H9 (cell line): ENCODE results near the gene STARD9. TPM values are rescaled to one million over a fixed set of nuclear protein-coding genes. Genes with fewer than 3 reads are reported as not detected.

Experiments used
- DNase-seq: peaks from one replicate; pipeline ENCODE4 v3.0.0-alpha.2; 2017
- H2AFZ ChIP-seq: one replicate; pipeline ENCODE4 v1.6.1; 2013; ENCODE audit warnings: mild to moderate bottlenecking, low read length, control low read depth, moderate library complexity
- H2AK5ac ChIP-seq: 2 replicates; pipeline ENCODE4 v1.6.1; 2013; ENCODE audit warnings: low read length, control low read depth, mixed read lengths; ENCODE audit not compliant: insufficient read length
- H2BK120ac ChIP-seq: one replicate; pipeline ENCODE4 v1.6.1; 2013; ENCODE audit warnings: low read depth, mild to moderate bottlenecking, low read length, control low read depth, inconsistent platforms; ENCODE audit not compliant: poor library complexity, severe bottlenecking
- H2BK12ac ChIP-seq: 2 replicates; pipeline ENCODE4 v1.6.1; 2013; ENCODE audit warnings: low read length, control low read depth, mixed read lengths, low read depth; ENCODE audit not compliant: insufficient read length
- H2BK15ac ChIP-seq: 2 replicates; pipeline ENCODE4 v1.6.1; 2013; ENCODE audit warnings: low read depth, low read length, control low read depth
- H2BK20ac ChIP-seq: one replicate; pipeline ENCODE4 v1.6.1; 2013; ENCODE audit warnings: low read depth, mild to moderate bottlenecking, low read length, control low read depth, inconsistent platforms; ENCODE audit not compliant: poor library complexity, severe bottlenecking
- H2BK5ac ChIP-seq: 2 replicates; pipeline ENCODE4 v1.6.1; 2013; ENCODE audit warnings: low read length, control low read depth, mixed read lengths; ENCODE audit not compliant: insufficient read length
- H3K14ac ChIP-seq: 2 replicates; pipeline ENCODE4 v1.6.1; 2013; ENCODE audit warnings: low read length, control low read depth; ENCODE audit not compliant: insufficient read depth
- H3K18ac ChIP-seq: 2 replicates; pipeline ENCODE4 v1.6.1; 2013; ENCODE audit warnings: low read depth, mild to moderate bottlenecking, mixed read lengths, low read length, control low read depth; ENCODE audit not compliant: insufficient read length
- H3K23ac ChIP-seq: 2 replicates; pipeline ENCODE4 v1.6.1; 2013; ENCODE audit warnings: low read length, control low read depth, mixed read lengths, low read depth; ENCODE audit not compliant: insufficient read length
- H3K23me2 ChIP-seq: 2 replicates; pipeline ENCODE4 v1.6.1; 2013; ENCODE audit warnings: low read depth, mild to moderate bottlenecking, mixed read lengths, low read length, control low read depth; ENCODE audit not compliant: insufficient read length, poor library complexity, severe bottlenecking
- H3K27ac ChIP-seq: 2 replicates; pipeline ENCODE4 v1.5.1; 2013; ENCODE audit warnings: low read length, control low read depth, mixed read lengths, low read depth; ENCODE audit not compliant: insufficient read length
- H3K27me3 ChIP-seq: 2 replicates; pipeline ENCODE4 v1.6.1; 2013; ENCODE audit warnings: low read length, control low read depth, inconsistent platforms; ENCODE audit not compliant: insufficient read depth
- H3K4ac ChIP-seq: 2 replicates; pipeline ENCODE4 v1.6.1; 2013; ENCODE audit warnings: low read depth, mild to moderate bottlenecking, control low read depth, inconsistent platforms, low read length, moderate library complexity
- H3K4me1 ChIP-seq: 2 replicates; pipeline ENCODE4 v1.6.1; 2013; ENCODE audit warnings: low read length, control low read depth, inconsistent platforms; ENCODE audit not compliant: insufficient read depth
- H3K4me2 ChIP-seq: 2 replicates; pipeline ENCODE4 v1.6.1; 2013; ENCODE audit warnings: low read length, control low read depth, mixed read lengths; ENCODE audit not compliant: insufficient read length, insufficient read depth
- H3K56ac ChIP-seq: 2 replicates; pipeline ENCODE4 v1.6.1; 2013; ENCODE audit warnings: low read depth, mild to moderate bottlenecking, mixed read lengths, low read length, control low read depth; ENCODE audit not compliant: insufficient read length
- H3K79me1 ChIP-seq: 2 replicates; pipeline ENCODE4 v1.6.1; 2013; ENCODE audit warnings: low read depth, mild to moderate bottlenecking, moderate library complexity, low read length, control low read depth, inconsistent platforms; ENCODE audit not compliant: insufficient read depth, poor library complexity, severe bottlenecking
- H3K79me2 ChIP-seq: 2 replicates; pipeline ENCODE4 v1.6.1; 2013; ENCODE audit warnings: low read length, control low read depth, inconsistent platforms; ENCODE audit not compliant: insufficient read depth
- H3K9ac ChIP-seq: 2 replicates; pipeline ENCODE4 v1.6.1; 2013; ENCODE audit warnings: low read length, control low read depth, mixed read lengths; ENCODE audit not compliant: insufficient read length; ENCODE audit errors: extremely low read depth
- H3K9me3 ChIP-seq: one replicate; pipeline ENCODE4 v1.6.1; 2013; ENCODE audit warnings: low read depth, low read length, inconsistent platforms; ENCODE audit not compliant: control insufficient read depth
- H3T11ph ChIP-seq: one replicate; pipeline ENCODE4 v1.6.1; 2013; ENCODE audit warnings: mild to moderate bottlenecking, low read length, control low read depth, inconsistent platforms
- H4K20me1 ChIP-seq: one replicate; pipeline ENCODE4 v1.6.1; 2013; ENCODE audit not compliant: control insufficient read depth, insufficient read length, insufficient read depth
- H4K5ac ChIP-seq: 2 replicates; pipeline ENCODE4 v1.6.1; 2013; ENCODE audit warnings: low read depth, mild to moderate bottlenecking, mixed read lengths, low read length, control low read depth; ENCODE audit not compliant: insufficient read length
- H4K8ac ChIP-seq: replicated peaks from 2 replicates; pipeline ENCODE4 v1.6.1; 2013; ENCODE audit warnings: low read length, control low read depth, mixed read lengths, low read depth; ENCODE audit not compliant: insufficient read length
- H4K91ac ChIP-seq: 2 replicates; pipeline ENCODE4 v1.6.1; 2013; ENCODE audit warnings: low read depth, mild to moderate bottlenecking, moderate library complexity, mixed read lengths, low read length, control low read depth; ENCODE audit not compliant: insufficient read length
- H3K27ac Mint-ChIP-seq, 3 experiments: 2 replicates in 2 of 3; 3 replicates in 1 of 3; pipeline ENCODE4 v1.8.0; 2020 to 2021; ENCODE audit warnings: mixed read lengths in 3 of 3, mild to moderate bottlenecking in 1 of 3, moderate library complexity in 1 of 3
- H3K27me3 Mint-ChIP-seq: 2 replicates; pipeline ENCODE4 v1.8.0; 2021; ENCODE audit warnings: low read depth, mild to moderate bottlenecking, moderate library complexity, mixed read lengths
- H3K36me3 Mint-ChIP-seq, 3 experiments: 2 replicates in 2 of 3; 3 replicates in 1 of 3; pipeline ENCODE4 v1.8.0; 2020 to 2021; ENCODE audit warnings: low read depth in 3 of 3, mixed read lengths in 3 of 3; ENCODE audit not compliant: insufficient read depth in 1 of 3
- H3K4me1 Mint-ChIP-seq, 2 experiments: 2 replicates each; pipeline ENCODE4 v1.8.0; 2020; ENCODE audit warnings: mixed read lengths in 2 of 2
- H3K4me3 Mint-ChIP-seq, 2 experiments: 2 replicates in 1 of 2; 3 replicates in 1 of 2; pipeline ENCODE4 v1.8.0; 2020 to 2021; ENCODE audit warnings: mild to moderate bottlenecking in 2 of 2, mixed read lengths in 2 of 2, moderate library complexity in 1 of 2
- H3K9me3 Mint-ChIP-seq, 2 experiments: 2 replicates in 1 of 2; 3 replicates in 1 of 2; pipeline ENCODE4 v1.8.0; 2020; ENCODE audit warnings: mild to moderate bottlenecking in 2 of 2, mixed read lengths in 2 of 2, moderate library complexity in 1 of 2
- WGBS: extraction: QIAGEN DNeasy Blood & Tissue Kit; methylation state at CpG from one replicate; pipeline ENCODE4 v1.1.7; 2013; ENCODE audit warnings: missing lambda C conversion rate, low lambda C conversion rate, mixed read lengths; ENCODE audit not compliant: insufficient read length; ENCODE audit errors: extremely low coverage; 5-methylcytosine and 5-hydroxymethylcytosine counted together
- total RNA-seq: library from RNA; stranded (reverse); gene quantifications from 2 replicates; pipeline ENCODE4 v1.2.1, GENCODE V29; 2021
- TF ChIP-seq, protein P1 (sequence below): fragments of 200-600 bp; sonication (generic); conservative IDR thresholded peaks from 3 replicates; pipeline ENCODE4 v1.8.0; 2021; ENCODE audit warnings: antibody characterized with exemption, mild to moderate bottlenecking

The STARD9 gene
- total RNA-seq, 1 experiment from 2014 or later = 6.9 TPM

DNA sequence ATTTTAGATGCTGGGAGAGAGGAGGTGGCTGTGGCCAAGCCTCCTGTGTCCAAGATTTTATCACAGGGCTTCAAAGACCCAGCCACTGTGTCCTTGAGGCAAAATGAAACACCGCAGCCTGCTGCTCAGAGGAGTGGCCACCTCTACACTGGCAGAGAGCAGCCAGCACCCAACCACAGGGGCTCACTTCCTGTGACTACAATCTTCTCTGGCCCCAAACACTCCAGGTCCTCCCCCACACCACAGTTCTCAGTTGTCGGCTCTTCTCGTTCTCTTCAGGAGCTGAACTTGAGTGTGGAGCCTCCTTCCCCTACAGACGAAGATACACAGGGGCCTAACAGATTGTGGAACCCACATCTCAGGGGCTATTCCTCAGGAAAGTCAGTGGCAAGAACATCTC is 115.9 kb downstream of the STARD9 start:
- Histone ChIP-seq H3K18ac (no peak overlapping the region), H3K27ac (no peak overlapping the region), H3K79me1 (no peaks in the 10 kb centered on the region), H2BK5ac (no peak overlapping the region), H3K14ac (no peak overlapping the region), H3K4ac (no peak overlapping the region), H2BK12ac (no peak overlapping the region), H3K27me3 (no peaks in the 10 kb centered on the region), H2BK20ac (no peak overlapping the region), H4K8ac (no peak overlapping the region), H3K79me2 (no peaks in the 10 kb centered on the region), H4K5ac (no peak overlapping the region), H4K91ac (no peak overlapping the region), H3K56ac (no peak overlapping the region), H3T11ph (no peak overlapping the region), H2AK5ac (no peak overlapping the region), H2BK120ac (no peak overlapping the region), H3K9me3 (no peaks in the 10 kb centered on the region), H4K20me1 (no peaks in the 10 kb centered on the region), H2AFZ (no peak overlapping the region), H3K23me2 (no peaks in the 10 kb centered on the region), H3K9ac (no peak overlapping the region), H2BK15ac (no peak overlapping the region), H3K23ac (no peak overlapping the region), H3K4me2 (no peak overlapping the region), H3K4me1 (no peaks in the 10 kb centered on the region)
- Mint-ChIP-seq H3K4me1 (peaks cover 0 to 3% of the 10 kb centered on the region in 2 experiments; a peak in 1 of 4 replicates), H3K36me3 (peaks cover 0 to 16% (median 4%) of the 10 kb centered on the region in 3 experiments; a peak in 4 of 7 replicates), H3K27me3 (no peaks in the 10 kb centered on the region), H3K4me3 (no peak overlapping the region), H3K9me3 (no peaks in the 10 kb centered on the region), H3K27ac (peak overlapping the region in 2 of 3 experiments; percentile 87 to 93; a peak in 3 of 7 replicates)
- TF ChIP-seq, protein P1, sequence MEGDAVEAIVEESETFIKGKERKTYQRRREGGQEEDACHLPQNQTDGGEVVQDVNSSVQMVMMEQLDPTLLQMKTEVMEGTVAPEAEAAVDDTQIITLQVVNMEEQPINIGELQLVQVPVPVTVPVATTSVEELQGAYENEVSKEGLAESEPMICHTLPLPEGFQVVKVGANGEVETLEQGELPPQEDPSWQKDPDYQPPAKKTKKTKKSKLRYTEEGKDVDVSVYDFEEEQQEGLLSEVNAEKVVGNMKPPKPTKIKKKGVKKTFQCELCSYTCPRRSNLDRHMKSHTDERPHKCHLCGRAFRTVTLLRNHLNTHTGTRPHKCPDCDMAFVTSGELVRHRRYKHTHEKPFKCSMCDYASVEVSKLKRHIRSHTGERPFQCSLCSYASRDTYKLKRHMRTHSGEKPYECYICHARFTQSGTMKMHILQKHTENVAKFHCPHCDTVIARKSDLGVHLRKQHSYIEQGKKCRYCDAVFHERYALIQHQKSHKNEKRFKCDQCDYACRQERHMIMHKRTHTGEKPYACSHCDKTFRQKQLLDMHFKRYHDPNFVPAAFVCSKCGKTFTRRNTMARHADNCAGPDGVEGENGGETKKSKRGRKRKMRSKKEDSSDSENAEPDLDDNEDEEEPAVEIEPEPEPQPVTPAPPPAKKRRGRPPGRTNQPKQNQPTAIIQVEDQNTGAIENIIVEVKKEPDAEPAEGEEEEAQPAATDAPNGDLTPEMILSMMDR = no peak
- DNase-seq = no peak
- WGBS = no CpG with 5 or more reads among the region's 4 CpGs
